ENCODE data around the gene DNAJC30.

DNA sequence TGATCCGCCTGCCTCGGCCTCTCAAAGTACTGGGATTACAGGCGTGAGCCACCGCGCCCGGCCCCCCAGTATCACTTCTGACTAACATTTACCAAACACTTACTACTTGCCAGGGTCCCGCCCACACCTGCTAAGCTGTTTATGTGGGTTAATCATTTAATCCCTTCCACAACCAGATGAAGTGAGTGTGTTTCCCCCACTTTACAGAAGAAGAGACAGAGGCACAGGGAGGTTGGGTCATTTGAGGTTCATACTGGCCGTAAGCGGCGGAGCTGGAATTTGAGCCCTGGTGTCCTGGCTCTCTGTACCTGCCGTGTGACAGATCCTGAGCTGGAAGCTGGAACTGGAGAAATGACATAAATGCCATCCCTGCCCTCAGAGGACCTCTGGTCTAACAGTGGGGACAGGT, 30.7 kb downstream of the DNAJC30 start:
- TF ChIP-seq, protein P1, sequence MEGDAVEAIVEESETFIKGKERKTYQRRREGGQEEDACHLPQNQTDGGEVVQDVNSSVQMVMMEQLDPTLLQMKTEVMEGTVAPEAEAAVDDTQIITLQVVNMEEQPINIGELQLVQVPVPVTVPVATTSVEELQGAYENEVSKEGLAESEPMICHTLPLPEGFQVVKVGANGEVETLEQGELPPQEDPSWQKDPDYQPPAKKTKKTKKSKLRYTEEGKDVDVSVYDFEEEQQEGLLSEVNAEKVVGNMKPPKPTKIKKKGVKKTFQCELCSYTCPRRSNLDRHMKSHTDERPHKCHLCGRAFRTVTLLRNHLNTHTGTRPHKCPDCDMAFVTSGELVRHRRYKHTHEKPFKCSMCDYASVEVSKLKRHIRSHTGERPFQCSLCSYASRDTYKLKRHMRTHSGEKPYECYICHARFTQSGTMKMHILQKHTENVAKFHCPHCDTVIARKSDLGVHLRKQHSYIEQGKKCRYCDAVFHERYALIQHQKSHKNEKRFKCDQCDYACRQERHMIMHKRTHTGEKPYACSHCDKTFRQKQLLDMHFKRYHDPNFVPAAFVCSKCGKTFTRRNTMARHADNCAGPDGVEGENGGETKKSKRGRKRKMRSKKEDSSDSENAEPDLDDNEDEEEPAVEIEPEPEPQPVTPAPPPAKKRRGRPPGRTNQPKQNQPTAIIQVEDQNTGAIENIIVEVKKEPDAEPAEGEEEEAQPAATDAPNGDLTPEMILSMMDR (IDR thresholded peaks at IDR 0.05): no peak
- no peak for TF ChIP-seq POLR2A (IDR thresholded peaks at IDR 0.05)
